ENCODE measurements around the gene GPR50. TPM values are rescaled to one million over a fixed set of nuclear protein-coding genes. Genes with fewer than 3 reads are reported as not detected.

GPR50 gene
- polyA plus RNA-seq, 1 of the 3 experiments (the other 2 are of a cell fraction): not detected

DNA sequence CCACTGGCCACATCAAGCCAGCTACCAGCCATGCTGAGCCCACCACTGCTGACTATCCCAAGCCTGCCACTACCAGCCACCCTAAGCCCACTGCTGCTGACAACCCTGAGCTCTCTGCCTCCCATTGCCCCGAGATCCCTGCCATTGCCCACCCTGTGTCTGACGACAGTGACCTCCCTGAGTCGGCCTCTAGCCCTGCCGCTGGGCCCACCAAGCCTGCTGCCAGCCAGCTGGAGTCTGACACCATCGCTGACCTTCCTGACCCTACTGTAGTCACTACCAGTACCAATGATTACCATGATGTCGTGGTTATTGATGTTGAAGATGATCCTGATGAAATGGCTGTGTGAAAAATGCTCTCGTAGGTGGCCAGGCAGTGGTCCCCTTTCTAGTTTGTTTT is 4.7 kb downstream of the GPR50 start:
- no peaks in the 10 kb centered on the region for H3K9me2 ChIP-seq
- DNase-seq: no peak
- TF ChIP-seq ELF1 (IDR thresholded peaks at IDR 0.05) (no peak), SMC3 (IDR thresholded peaks at IDR 0.05; ENCODE audit: low read depth, low read length) (no peak), EP300 (IDR thresholded peaks at IDR 0.05; ENCODE audit: borderline replicate concordance in 1 of 2, low read depth in 1 of 2, low read length in 1 of 2) (no peak), RAD21 (IDR thresholded peaks at IDR 0.05; ENCODE audit: low read length) (no peak), FOXJ3 (CRISPR knock-in tag; IDR thresholded peaks at IDR 0.05) (no peak), RFX5 (IDR thresholded peaks at IDR 0.05; ENCODE audit: low read length) (no peak), GABPA (IDR thresholded peaks at IDR 0.05; ENCODE audit: low read depth) (no peak), FOXM1 (IDR thresholded peaks at IDR 0.05; ENCODE audit: low read depth) (no peak), SIN3A (IDR thresholded peaks at IDR 0.05; ENCODE audit: borderline replicate concordance, low read depth, low read length) (no peak), RXRA (IDR thresholded peaks at IDR 0.05; ENCODE audit: borderline replicate concordance, low read depth) (no peak), NFIC (IDR thresholded peaks at IDR 0.05; ENCODE audit: borderline replicate concordance) (no peak), CHD2 (IDR thresholded peaks at IDR 0.05; ENCODE audit: low read length, partially characterized antibody) (no peak), TEAD4 (IDR thresholded peaks at IDR 0.05; ENCODE audit: borderline replicate concordance, insufficient read depth) (no peak), MXI1 (IDR thresholded peaks at IDR 0.05; ENCODE audit: low read depth, low read length) (no peak), TAF1 (IDR thresholded peaks at IDR 0.05; ENCODE audit: borderline replicate concordance, low read depth, low read length) (no peak), NRF1 (IDR thresholded peaks at IDR 0.05; ENCODE audit: low read depth, low read length) (no peak)
- TF ChIP-seq, protein P1, sequence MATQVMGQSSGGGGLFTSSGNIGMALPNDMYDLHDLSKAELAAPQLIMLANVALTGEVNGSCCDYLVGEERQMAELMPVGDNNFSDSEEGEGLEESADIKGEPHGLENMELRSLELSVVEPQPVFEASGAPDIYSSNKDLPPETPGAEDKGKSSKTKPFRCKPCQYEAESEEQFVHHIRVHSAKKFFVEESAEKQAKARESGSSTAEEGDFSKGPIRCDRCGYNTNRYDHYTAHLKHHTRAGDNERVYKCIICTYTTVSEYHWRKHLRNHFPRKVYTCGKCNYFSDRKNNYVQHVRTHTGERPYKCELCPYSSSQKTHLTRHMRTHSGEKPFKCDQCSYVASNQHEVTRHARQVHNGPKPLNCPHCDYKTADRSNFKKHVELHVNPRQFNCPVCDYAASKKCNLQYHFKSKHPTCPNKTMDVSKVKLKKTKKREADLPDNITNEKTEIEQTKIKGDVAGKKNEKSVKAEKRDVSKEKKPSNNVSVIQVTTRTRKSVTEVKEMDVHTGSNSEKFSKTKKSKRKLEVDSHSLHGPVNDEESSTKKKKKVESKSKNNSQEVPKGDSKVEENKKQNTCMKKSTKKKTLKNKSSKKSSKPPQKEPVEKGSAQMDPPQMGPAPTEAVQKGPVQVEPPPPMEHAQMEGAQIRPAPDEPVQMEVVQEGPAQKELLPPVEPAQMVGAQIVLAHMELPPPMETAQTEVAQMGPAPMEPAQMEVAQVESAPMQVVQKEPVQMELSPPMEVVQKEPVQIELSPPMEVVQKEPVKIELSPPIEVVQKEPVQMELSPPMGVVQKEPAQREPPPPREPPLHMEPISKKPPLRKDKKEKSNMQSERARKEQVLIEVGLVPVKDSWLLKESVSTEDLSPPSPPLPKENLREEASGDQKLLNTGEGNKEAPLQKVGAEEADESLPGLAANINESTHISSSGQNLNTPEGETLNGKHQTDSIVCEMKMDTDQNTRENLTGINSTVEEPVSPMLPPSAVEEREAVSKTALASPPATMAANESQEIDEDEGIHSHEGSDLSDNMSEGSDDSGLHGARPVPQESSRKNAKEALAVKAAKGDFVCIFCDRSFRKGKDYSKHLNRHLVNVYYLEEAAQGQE (IDR thresholded peaks at IDR 0.05; ENCODE audit: low read depth, low read length): no peak
- TF ChIP-seq, protein P2, sequence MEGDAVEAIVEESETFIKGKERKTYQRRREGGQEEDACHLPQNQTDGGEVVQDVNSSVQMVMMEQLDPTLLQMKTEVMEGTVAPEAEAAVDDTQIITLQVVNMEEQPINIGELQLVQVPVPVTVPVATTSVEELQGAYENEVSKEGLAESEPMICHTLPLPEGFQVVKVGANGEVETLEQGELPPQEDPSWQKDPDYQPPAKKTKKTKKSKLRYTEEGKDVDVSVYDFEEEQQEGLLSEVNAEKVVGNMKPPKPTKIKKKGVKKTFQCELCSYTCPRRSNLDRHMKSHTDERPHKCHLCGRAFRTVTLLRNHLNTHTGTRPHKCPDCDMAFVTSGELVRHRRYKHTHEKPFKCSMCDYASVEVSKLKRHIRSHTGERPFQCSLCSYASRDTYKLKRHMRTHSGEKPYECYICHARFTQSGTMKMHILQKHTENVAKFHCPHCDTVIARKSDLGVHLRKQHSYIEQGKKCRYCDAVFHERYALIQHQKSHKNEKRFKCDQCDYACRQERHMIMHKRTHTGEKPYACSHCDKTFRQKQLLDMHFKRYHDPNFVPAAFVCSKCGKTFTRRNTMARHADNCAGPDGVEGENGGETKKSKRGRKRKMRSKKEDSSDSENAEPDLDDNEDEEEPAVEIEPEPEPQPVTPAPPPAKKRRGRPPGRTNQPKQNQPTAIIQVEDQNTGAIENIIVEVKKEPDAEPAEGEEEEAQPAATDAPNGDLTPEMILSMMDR (IDR thresholded peaks at IDR 0.05): no peak
- H3K36me3 ChIP-seq (replicated peaks in 1 of 2; ENCODE audit: control insufficient read depth in 1 of 2, insufficient read depth in 2 of 2, low read length in 1 of 2): no peaks in the 10 kb centered on the region
- H3K4me1 ChIP-seq (ENCODE audit: control insufficient read depth in 1 of 2, insufficient read depth in 2 of 2, low read depth in 1 of 2, low read length in 1 of 2): no peaks in the 10 kb centered on the region
- no peak overlapping the region for H2AFZ ChIP-seq (ENCODE audit: low read depth)
- WGBS (ENCODE audit: low lambda C conversion rate): 1% methylated on average over 7 of the region's 7 CpGs
- H3K27ac ChIP-seq (ENCODE audit: low read depth in 2 of 2, low read length in 1 of 2): no peak overlapping the region
- H3K4me3 ChIP-seq (ENCODE audit: low read depth in 2 of 2, low read length in 1 of 2): no peak overlapping the region
- H4K20me1 ChIP-seq (ENCODE audit: insufficient read depth): no peaks in the 10 kb centered on the region
- POLR2A ChIA-PET: no interaction called here
- H3K4me2 ChIP-seq: no peak overlapping the region
- no peak overlapping the region for H3K9ac ChIP-seq
- H3F3A ChIP-seq (replicated peaks; ENCODE audit: insufficient read depth): no peaks in the 10 kb centered on the region
- no peaks in the 10 kb centered on the region for H3K9me3 ChIP-seq
- peaks cover 34% of the 10 kb centered on the region; the same call in 1 of the 2 replicates for H3K27me3 ChIP-seq (ENCODE audit: insufficient read depth)
- H3K79me2 ChIP-seq (ENCODE audit: insufficient read depth): no peaks in the 10 kb centered on the region
- CTCF ChIA-PET: no interaction called here
